H9 (cell line): ENCODE results near the gene ASTN2. TPM values are rescaled to one million over a fixed set of nuclear protein-coding genes. Genes with fewer than 3 reads are reported as not detected.

Experiments used
- DNase-seq: peaks from one replicate; pipeline ENCODE4 v3.0.0-alpha.2; 2017
- H2AFZ ChIP-seq: one replicate; pipeline ENCODE4 v1.6.1; 2013; ENCODE audit warnings: mild to moderate bottlenecking, low read length, control low read depth, moderate library complexity
- H2AK5ac ChIP-seq: 2 replicates; pipeline ENCODE4 v1.6.1; 2013; ENCODE audit warnings: low read length, control low read depth, mixed read lengths; ENCODE audit not compliant: insufficient read length
- H2BK120ac ChIP-seq: one replicate; pipeline ENCODE4 v1.6.1; 2013; ENCODE audit warnings: low read depth, mild to moderate bottlenecking, low read length, control low read depth, inconsistent platforms; ENCODE audit not compliant: poor library complexity, severe bottlenecking
- H2BK12ac ChIP-seq: 2 replicates; pipeline ENCODE4 v1.6.1; 2013; ENCODE audit warnings: low read length, control low read depth, mixed read lengths, low read depth; ENCODE audit not compliant: insufficient read length
- H2BK15ac ChIP-seq: 2 replicates; pipeline ENCODE4 v1.6.1; 2013; ENCODE audit warnings: low read depth, low read length, control low read depth
- H2BK20ac ChIP-seq: one replicate; pipeline ENCODE4 v1.6.1; 2013; ENCODE audit warnings: low read depth, mild to moderate bottlenecking, low read length, control low read depth, inconsistent platforms; ENCODE audit not compliant: poor library complexity, severe bottlenecking
- H2BK5ac ChIP-seq: 2 replicates; pipeline ENCODE4 v1.6.1; 2013; ENCODE audit warnings: low read length, control low read depth, mixed read lengths; ENCODE audit not compliant: insufficient read length
- H3K14ac ChIP-seq: 2 replicates; pipeline ENCODE4 v1.6.1; 2013; ENCODE audit warnings: low read length, control low read depth; ENCODE audit not compliant: insufficient read depth
- H3K18ac ChIP-seq: 2 replicates; pipeline ENCODE4 v1.6.1; 2013; ENCODE audit warnings: low read depth, mild to moderate bottlenecking, mixed read lengths, low read length, control low read depth; ENCODE audit not compliant: insufficient read length
- H3K23ac ChIP-seq: 2 replicates; pipeline ENCODE4 v1.6.1; 2013; ENCODE audit warnings: low read length, control low read depth, mixed read lengths, low read depth; ENCODE audit not compliant: insufficient read length
- H3K23me2 ChIP-seq: 2 replicates; pipeline ENCODE4 v1.6.1; 2013; ENCODE audit warnings: low read depth, mild to moderate bottlenecking, mixed read lengths, low read length, control low read depth; ENCODE audit not compliant: insufficient read length, poor library complexity, severe bottlenecking
- H3K27ac ChIP-seq: 2 replicates; pipeline ENCODE4 v1.5.1; 2013; ENCODE audit warnings: low read length, control low read depth, mixed read lengths, low read depth; ENCODE audit not compliant: insufficient read length
- H3K27me3 ChIP-seq: 2 replicates; pipeline ENCODE4 v1.6.1; 2013; ENCODE audit warnings: low read length, control low read depth, inconsistent platforms; ENCODE audit not compliant: insufficient read depth
- H3K4ac ChIP-seq: 2 replicates; pipeline ENCODE4 v1.6.1; 2013; ENCODE audit warnings: low read depth, mild to moderate bottlenecking, control low read depth, inconsistent platforms, low read length, moderate library complexity
- H3K4me1 ChIP-seq: 2 replicates; pipeline ENCODE4 v1.6.1; 2013; ENCODE audit warnings: low read length, control low read depth, inconsistent platforms; ENCODE audit not compliant: insufficient read depth
- H3K4me2 ChIP-seq: 2 replicates; pipeline ENCODE4 v1.6.1; 2013; ENCODE audit warnings: low read length, control low read depth, mixed read lengths; ENCODE audit not compliant: insufficient read length, insufficient read depth
- H3K56ac ChIP-seq: 2 replicates; pipeline ENCODE4 v1.6.1; 2013; ENCODE audit warnings: low read depth, mild to moderate bottlenecking, mixed read lengths, low read length, control low read depth; ENCODE audit not compliant: insufficient read length
- H3K79me1 ChIP-seq: 2 replicates; pipeline ENCODE4 v1.6.1; 2013; ENCODE audit warnings: low read depth, mild to moderate bottlenecking, moderate library complexity, low read length, control low read depth, inconsistent platforms; ENCODE audit not compliant: insufficient read depth, poor library complexity, severe bottlenecking
- H3K79me2 ChIP-seq: 2 replicates; pipeline ENCODE4 v1.6.1; 2013; ENCODE audit warnings: low read length, control low read depth, inconsistent platforms; ENCODE audit not compliant: insufficient read depth
- H3K9ac ChIP-seq: 2 replicates; pipeline ENCODE4 v1.6.1; 2013; ENCODE audit warnings: low read length, control low read depth, mixed read lengths; ENCODE audit not compliant: insufficient read length; ENCODE audit errors: extremely low read depth
- H3K9me3 ChIP-seq: one replicate; pipeline ENCODE4 v1.6.1; 2013; ENCODE audit warnings: low read depth, low read length, inconsistent platforms; ENCODE audit not compliant: control insufficient read depth
- H3T11ph ChIP-seq: one replicate; pipeline ENCODE4 v1.6.1; 2013; ENCODE audit warnings: mild to moderate bottlenecking, low read length, control low read depth, inconsistent platforms
- H4K20me1 ChIP-seq: one replicate; pipeline ENCODE4 v1.6.1; 2013; ENCODE audit not compliant: control insufficient read depth, insufficient read length, insufficient read depth
- H4K5ac ChIP-seq: 2 replicates; pipeline ENCODE4 v1.6.1; 2013; ENCODE audit warnings: low read depth, mild to moderate bottlenecking, mixed read lengths, low read length, control low read depth; ENCODE audit not compliant: insufficient read length
- H4K8ac ChIP-seq: replicated peaks from 2 replicates; pipeline ENCODE4 v1.6.1; 2013; ENCODE audit warnings: low read length, control low read depth, mixed read lengths, low read depth; ENCODE audit not compliant: insufficient read length
- H4K91ac ChIP-seq: 2 replicates; pipeline ENCODE4 v1.6.1; 2013; ENCODE audit warnings: low read depth, mild to moderate bottlenecking, moderate library complexity, mixed read lengths, low read length, control low read depth; ENCODE audit not compliant: insufficient read length
- H3K27ac Mint-ChIP-seq, 3 experiments: 2 replicates in 2 of 3; 3 replicates in 1 of 3; pipeline ENCODE4 v1.8.0; 2020 to 2021; ENCODE audit warnings: mixed read lengths in 3 of 3, mild to moderate bottlenecking in 1 of 3, moderate library complexity in 1 of 3
- H3K27me3 Mint-ChIP-seq: 2 replicates; pipeline ENCODE4 v1.8.0; 2021; ENCODE audit warnings: low read depth, mild to moderate bottlenecking, moderate library complexity, mixed read lengths
- H3K36me3 Mint-ChIP-seq, 3 experiments: 2 replicates in 2 of 3; 3 replicates in 1 of 3; pipeline ENCODE4 v1.8.0; 2020 to 2021; ENCODE audit warnings: low read depth in 3 of 3, mixed read lengths in 3 of 3; ENCODE audit not compliant: insufficient read depth in 1 of 3
- H3K4me1 Mint-ChIP-seq, 2 experiments: 2 replicates each; pipeline ENCODE4 v1.8.0; 2020; ENCODE audit warnings: mixed read lengths in 2 of 2
- H3K4me3 Mint-ChIP-seq, 2 experiments: 2 replicates in 1 of 2; 3 replicates in 1 of 2; pipeline ENCODE4 v1.8.0; 2020 to 2021; ENCODE audit warnings: mild to moderate bottlenecking in 2 of 2, mixed read lengths in 2 of 2, moderate library complexity in 1 of 2
- H3K9me3 Mint-ChIP-seq, 2 experiments: 2 replicates in 1 of 2; 3 replicates in 1 of 2; pipeline ENCODE4 v1.8.0; 2020; ENCODE audit warnings: mild to moderate bottlenecking in 2 of 2, mixed read lengths in 2 of 2, moderate library complexity in 1 of 2
- WGBS: extraction: QIAGEN DNeasy Blood & Tissue Kit; methylation state at CpG from one replicate; pipeline ENCODE4 v1.1.7; 2013; ENCODE audit warnings: missing lambda C conversion rate, low lambda C conversion rate, mixed read lengths; ENCODE audit not compliant: insufficient read length; ENCODE audit errors: extremely low coverage; 5-methylcytosine and 5-hydroxymethylcytosine counted together
- total RNA-seq: library from RNA; stranded (reverse); gene quantifications from 2 replicates; pipeline ENCODE4 v1.2.1, GENCODE V29; 2021
- TF ChIP-seq, protein P1 (sequence below): fragments of 200-600 bp; sonication (generic); conservative IDR thresholded peaks from 3 replicates; pipeline ENCODE4 v1.8.0; 2021; ENCODE audit warnings: antibody characterized with exemption, mild to moderate bottlenecking

The ASTN2 gene
- total RNA-seq, 1 experiment from 2014 or later, result 9.7 TPM

DNA sequence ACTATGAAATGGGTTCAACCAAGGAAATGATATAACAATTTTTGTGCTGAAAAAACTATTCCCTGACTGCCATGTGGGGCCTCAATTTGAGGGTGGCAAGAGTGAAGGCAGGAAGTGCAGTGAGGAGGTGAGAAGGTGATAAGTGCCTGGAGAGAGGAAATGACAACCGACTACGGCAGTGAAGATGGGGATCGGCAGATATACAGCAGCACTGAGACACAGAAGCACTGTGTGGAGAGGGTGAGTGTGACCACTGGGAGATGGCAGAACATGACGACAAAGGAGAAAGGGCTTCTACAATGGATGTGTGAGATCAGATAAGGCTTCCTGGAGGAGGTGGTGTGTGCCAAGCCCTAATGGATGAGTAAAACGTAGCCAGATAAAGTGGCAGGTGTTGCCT is 456.0 kb downstream of the ASTN2 start:
- WGBS, result no CpG with 5 or more reads among the region's 5 CpGs
- TF ChIP-seq, protein P1, sequence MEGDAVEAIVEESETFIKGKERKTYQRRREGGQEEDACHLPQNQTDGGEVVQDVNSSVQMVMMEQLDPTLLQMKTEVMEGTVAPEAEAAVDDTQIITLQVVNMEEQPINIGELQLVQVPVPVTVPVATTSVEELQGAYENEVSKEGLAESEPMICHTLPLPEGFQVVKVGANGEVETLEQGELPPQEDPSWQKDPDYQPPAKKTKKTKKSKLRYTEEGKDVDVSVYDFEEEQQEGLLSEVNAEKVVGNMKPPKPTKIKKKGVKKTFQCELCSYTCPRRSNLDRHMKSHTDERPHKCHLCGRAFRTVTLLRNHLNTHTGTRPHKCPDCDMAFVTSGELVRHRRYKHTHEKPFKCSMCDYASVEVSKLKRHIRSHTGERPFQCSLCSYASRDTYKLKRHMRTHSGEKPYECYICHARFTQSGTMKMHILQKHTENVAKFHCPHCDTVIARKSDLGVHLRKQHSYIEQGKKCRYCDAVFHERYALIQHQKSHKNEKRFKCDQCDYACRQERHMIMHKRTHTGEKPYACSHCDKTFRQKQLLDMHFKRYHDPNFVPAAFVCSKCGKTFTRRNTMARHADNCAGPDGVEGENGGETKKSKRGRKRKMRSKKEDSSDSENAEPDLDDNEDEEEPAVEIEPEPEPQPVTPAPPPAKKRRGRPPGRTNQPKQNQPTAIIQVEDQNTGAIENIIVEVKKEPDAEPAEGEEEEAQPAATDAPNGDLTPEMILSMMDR, result no peak
- H2AFZ ChIP-seq, result no peak overlapping the region
- no peaks in the 10 kb centered on the region for H3K23me2 ChIP-seq
- no peaks in the 10 kb centered on the region; the same call in 1 of the 2 replicates for H3K4me1 ChIP-seq
- Mint-ChIP-seq H3K9me3 (no peaks in the 10 kb centered on the region), H3K27me3 (0 out of 2 replicates have a peak, but pooled peaks cover 2% of the 10 kb centered on the region), H3K27ac (no peak overlapping the region), H3K36me3 (no peaks in the 10 kb centered on the region), H3K4me3 (no peak overlapping the region), H3K4me1 (no peaks in the 10 kb centered on the region)
- H2BK5ac ChIP-seq, result no peak overlapping the region
- no peak overlapping the region for H3K18ac ChIP-seq
- no peak overlapping the region for H3K27ac ChIP-seq
- H3K56ac ChIP-seq, result no peak overlapping the region
- H3K4me2 ChIP-seq, result no peak overlapping the region
- no peak overlapping the region for H2AK5ac ChIP-seq
- no peaks in the 10 kb centered on the region for H3K27me3 ChIP-seq
- DNase-seq, result no peak
- H3K9me3 ChIP-seq, result no peaks in the 10 kb centered on the region
- no peak overlapping the region for H2BK12ac ChIP-seq
- H3K4ac ChIP-seq, result no peak overlapping the region
- H3K79me2 ChIP-seq, result no peaks in the 10 kb centered on the region
- no peaks in the 10 kb centered on the region for H4K20me1 ChIP-seq
- H3K14ac ChIP-seq, result no peak overlapping the region
- H4K8ac ChIP-seq, result no peak overlapping the region
- H3K9ac ChIP-seq, result no peak overlapping the region
- H4K5ac ChIP-seq, result no peak overlapping the region
- no peak overlapping the region for H3T11ph ChIP-seq
- no peak overlapping the region for H2BK15ac ChIP-seq
- H2BK20ac ChIP-seq, result no peak overlapping the region
- H2BK120ac ChIP-seq, result no peak overlapping the region
- no peak overlapping the region for H4K91ac ChIP-seq
- H3K79me1 ChIP-seq, result no peaks in the 10 kb centered on the region
- no peak overlapping the region for H3K23ac ChIP-seq
